ENCODE data around the gene SLC17A2.
A peak's percentile ranks its signal among the peaks of the same experiment; 100 is the strongest.

SLC17A2 gene

GRCh38 chr6:25972902-25973301, 42.4 kb upstream of the SLC17A2 start:
- no peaks in the 10 kb centered on the region for H3K27me3 ChIP-seq (replicated peaks; ENCODE audit: insufficient read depth, low read length)
- H3K4me3 ChIP-seq (ENCODE audit: low read length) = no peak overlapping the region
- H3K9me3 ChIP-seq (replicated peaks; ENCODE audit: insufficient read depth, low read length) = no peaks in the 10 kb centered on the region
- peaks cover 5% of the 10 kb centered on the region; the same call in 1 of the 2 replicates for H3F3A ChIP-seq (ENCODE audit: insufficient read depth, low read length)
- H3K36me3 ChIP-seq (replicated peaks; ENCODE audit: insufficient read depth, low read length) = no peaks in the 10 kb centered on the region; the same call in 1 of the 2 replicates
- TF ChIP-seq EZH2phosphoT487 (IDR thresholded peaks at IDR 0.05; ENCODE audit: low read length) (no peak), CTCF (IDR thresholded peaks at IDR 0.05; ENCODE audit: low read length) (no peak), EZH2 (optimal IDR thresholded peaks at IDR 0.05; ENCODE audit: low read depth, low read length) (no peak)
- H3K9ac ChIP-seq (ENCODE audit: low read length) = no peak overlapping the region
- no peak overlapping the region for H2AFZ ChIP-seq (ENCODE audit: low read length)
- no peaks in the 10 kb centered on the region for H4K20me1 ChIP-seq (ENCODE audit: insufficient read depth, low read length)
- no peak overlapping the region for H3K4me2 ChIP-seq (ENCODE audit: low read depth, low read length)
- H3K79me2 ChIP-seq (ENCODE audit: low read length) = no peaks in the 10 kb centered on the region
- no peak for DNase-seq
- peaks cover 14% of the 10 kb centered on the region for H3K4me1 ChIP-seq (ENCODE audit: low read length)
- H3K27ac ChIP-seq (ENCODE audit: low read length) = no peak overlapping the region
- H3K9me2 ChIP-seq (replicated peaks; ENCODE audit: insufficient read depth, low read length) = no peaks in the 10 kb centered on the region

GRCh38 chr6:25972128-25972527, 41.6 kb upstream of the SLC17A2 start:
- H3K27me3 ChIP-seq (replicated peaks; ENCODE audit: insufficient read depth, low read length) = no peaks in the 10 kb centered on the region
- H3K9me2 ChIP-seq (replicated peaks; ENCODE audit: insufficient read depth, low read length) = no peaks in the 10 kb centered on the region
- no peak overlapping the region for H3K9ac ChIP-seq (ENCODE audit: low read length)
- no peak overlapping the region for H3K27ac ChIP-seq (ENCODE audit: low read length)
- no peak overlapping the region for H3K4me2 ChIP-seq (ENCODE audit: low read depth, low read length)
- peaks cover 5% of the 10 kb centered on the region; the same call in 1 of the 2 replicates for H3F3A ChIP-seq (ENCODE audit: insufficient read depth, low read length)
- no peak for DNase-seq
- no peak overlapping the region for H3K4me3 ChIP-seq (ENCODE audit: low read length)
- H4K20me1 ChIP-seq (ENCODE audit: insufficient read depth, low read length) = no peaks in the 10 kb centered on the region
- H3K9me3 ChIP-seq (replicated peaks; ENCODE audit: insufficient read depth, low read length) = no peaks in the 10 kb centered on the region
- H3K4me1 ChIP-seq (ENCODE audit: low read length) = peaks cover 14% of the 10 kb centered on the region
- H3K79me2 ChIP-seq (ENCODE audit: low read length) = no peaks in the 10 kb centered on the region
- TF ChIP-seq EZH2 (optimal IDR thresholded peaks at IDR 0.05; ENCODE audit: low read depth, low read length) = no peak
- TF ChIP-seq CTCF (IDR thresholded peaks at IDR 0.05; ENCODE audit: low read length) = no peak
- TF ChIP-seq EZH2phosphoT487 (IDR thresholded peaks at IDR 0.05; ENCODE audit: low read length) = no peak
- H3K36me3 ChIP-seq (replicated peaks; ENCODE audit: insufficient read depth, low read length) = no peaks in the 10 kb centered on the region; the same call in 1 of the 2 replicates
- H2AFZ ChIP-seq (ENCODE audit: low read length) = no peak overlapping the region

- no peak for DNase-seq
- Histone ChIP-seq H3K36me3 (replicated peaks; ENCODE audit: insufficient read depth, low read length) (no peaks in the 10 kb centered on the region; the same call in 1 of the 2 replicates), H3K4me3 (ENCODE audit: low read length) (no peak overlapping the region), H3K9me2 (replicated peaks; ENCODE audit: insufficient read depth, low read length) (no peaks in the 10 kb centered on the region), H3K9me3 (replicated peaks; ENCODE audit: insufficient read depth, low read length) (no peaks in the 10 kb centered on the region), H3K9ac (ENCODE audit: low read length) (no peak overlapping the region), H2AFZ (ENCODE audit: low read length) (no peak overlapping the region), H4K20me1 (ENCODE audit: insufficient read depth, low read length) (no peaks in the 10 kb centered on the region), H3K27me3 (replicated peaks; ENCODE audit: insufficient read depth, low read length) (no peaks in the 10 kb centered on the region), H3K4me1 (ENCODE audit: low read length) (peaks cover 14% of the 10 kb centered on the region), H3K27ac (ENCODE audit: low read length) (peak overlapping the region; percentile 1; the same call in 1 of the 2 replicates), H3K4me2 (ENCODE audit: low read depth, low read length) (peak overlapping the region; percentile 4; the same call in 1 of the 2 replicates), H3F3A (ENCODE audit: insufficient read depth, low read length) (peaks cover 5% of the 10 kb centered on the region; the same call in 1 of the 2 replicates), H3K79me2 (ENCODE audit: low read length) (no peaks in the 10 kb centered on the region)
- TF ChIP-seq EZH2phosphoT487 (IDR thresholded peaks at IDR 0.05; ENCODE audit: low read length) (no peak), CTCF (IDR thresholded peaks at IDR 0.05; ENCODE audit: low read length) (no peak), EZH2 (optimal IDR thresholded peaks at IDR 0.05; ENCODE audit: low read depth, low read length) (no peak)
These were observed 40.8 kb upstream of the SLC17A2 start for GRCh38 chr6:25971187-25971821.
